Activated naive CD4-positive, alpha-beta T cell treated with anti-CD3 and anti-CD28 coated beads, Interleukin-2, amount 50 U/mL, for 72 hours (primary cell): ENCODE data around the gene DTHD1. TPM values are rescaled to one million over a fixed set of nuclear protein-coding genes. Genes with fewer than 3 reads are reported as not detected.

Source experiments
- ATAC-seq, 2 donors: fragments of 150-1000 bp; cut with Tn5 transposase; 2 replicates each; pipeline ENCODE4 v1.10.0; 2021; ENCODE audit warnings: mild to moderate bottlenecking in 2 of 2, moderate library complexity in 2 of 2
- DNase-seq, 2 donors: peaks; one replicate each; pipeline ENCODE4 v3.0.0; 2021 to 2022; ENCODE audit warnings: low spot score in 2 of 2
- H3K27ac Mint-ChIP-seq, 2 donors: one replicate each; pipeline ENCODE4 v1.8.0; 2022; ENCODE audit warnings: mild to moderate bottlenecking in 2 of 2, mixed read lengths in 2 of 2
- H3K36me3 Mint-ChIP-seq, 2 donors: one replicate each; pipeline ENCODE4 v1.8.0; 2022; ENCODE audit warnings: mixed read lengths in 2 of 2
- H3K9me3 Mint-ChIP-seq, 2 donors: one replicate each; pipeline ENCODE4 v1.8.0; 2022; ENCODE audit warnings: mixed read lengths in 2 of 2
- total RNA-seq, 2 donors: library from RNA; stranded (reverse); gene quantifications; one replicate each; pipeline ENCODE4 v1.2.3, GENCODE V29; 2022

Gene DTHD1
- total RNA-seq, 2 donors from 2014 or later = 0.20 to 3.6 TPM

DNA sequence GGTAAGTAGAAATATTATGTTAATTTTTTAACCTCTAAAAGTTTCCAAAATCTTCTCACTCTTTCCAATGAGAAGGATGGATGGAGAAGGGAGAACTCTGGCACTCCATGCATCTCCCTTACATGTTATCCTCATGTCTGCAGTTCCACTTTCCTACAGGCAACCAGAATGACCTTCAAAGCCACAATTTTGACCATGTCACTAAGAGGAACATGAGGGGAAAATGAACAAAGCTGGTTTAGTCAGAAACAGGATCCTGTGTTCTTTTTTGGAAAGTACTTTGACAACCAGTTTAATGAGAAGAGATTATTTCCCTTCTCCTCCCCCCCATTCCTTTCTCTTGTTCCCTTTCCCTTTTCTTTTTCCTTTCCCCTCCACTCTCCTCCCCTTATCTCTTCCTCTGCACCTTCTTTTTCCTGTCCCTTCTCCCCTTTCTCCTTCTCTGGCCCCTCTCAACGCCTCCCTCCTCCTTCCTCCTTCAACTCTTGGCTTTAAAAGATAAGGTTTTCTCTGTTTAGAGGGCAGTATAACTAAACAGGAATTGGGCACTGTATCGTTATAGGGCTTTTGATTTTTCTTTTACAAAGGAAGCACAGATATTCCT, 42.5 kb downstream of the DTHD1 start:
- DNase-seq (no peak), ATAC-seq (peak in 1 of 2 donors; percentile 11)
- Mint-ChIP-seq H3K36me3 (peaks cover 0 to 7% of the 10 kb centered on the region in 2 donors), H3K27ac (peak overlapping the region; percentile 88 to 98), H3K9me3 (peaks cover 0 to 14% of the 10 kb centered on the region in 2 donors)

- Mint-ChIP-seq H3K27ac (peak overlapping the region; percentile 88 to 98), H3K36me3 (peaks cover 0 to 8% of the 10 kb centered on the region in 2 donors), H3K9me3 (peaks cover 0 to 11% of the 10 kb centered on the region in 2 donors)
- no peak for DNase-seq
- peak in 1 of 2 donors; percentile 14 for ATAC-seq
Observed at GRCh38 chr4:36324808-36325207, 43.4 kb downstream of the DTHD1 start.

GRCh38 chr4:36325499-36325898, 44.1 kb downstream of the DTHD1 start:
- DNase-seq (no peak), ATAC-seq (peak in 1 of 2 donors; percentile 15)
- H3K9me3 Mint-ChIP-seq = peaks cover 0 to 11% of the 10 kb centered on the region in 2 donors
- peaks cover 0 to 8% of the 10 kb centered on the region in 2 donors for H3K36me3 Mint-ChIP-seq
- peak overlapping the region; percentile 88 to 98 for H3K27ac Mint-ChIP-seq

DNA sequence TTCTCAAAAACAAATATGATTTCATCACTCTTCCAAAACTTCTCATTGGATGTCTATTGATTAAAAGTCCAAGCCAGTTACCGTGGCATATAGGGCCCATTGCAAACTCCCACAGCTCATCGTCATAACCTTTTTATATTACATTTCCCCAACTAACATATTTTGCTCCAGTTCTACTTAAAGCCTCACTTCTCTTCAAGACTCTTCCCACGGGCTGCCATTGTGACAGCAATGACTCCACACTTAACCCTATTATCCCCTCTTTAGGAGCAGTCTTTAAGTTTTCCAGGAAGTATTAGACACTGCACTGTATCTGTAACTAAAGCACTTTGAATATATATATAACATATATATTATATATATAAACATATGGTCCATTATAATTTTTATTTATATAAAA, 44.5 kb downstream of the DTHD1 start:
- peaks cover 0 to 11% of the 10 kb centered on the region in 2 donors for H3K9me3 Mint-ChIP-seq

GRCh38 chr4:36326476-36327029, 45.1 kb downstream of the DTHD1 start:
- no peak for DNase-seq
- Mint-ChIP-seq H3K36me3 (peaks cover 0 to 8% of the 10 kb centered on the region in 2 donors), H3K27ac (peak overlapping the region; percentile 40 to 77), H3K9me3 (peaks cover 0 to 11% of the 10 kb centered on the region in 2 donors)
- ATAC-seq = peak in 1 of 2 donors; percentile 46

More for the DNA sequence above, 44.5 kb downstream of the DTHD1 start:
- Mint-ChIP-seq H3K27ac (peak overlapping the region; percentile 88 to 98), H3K36me3 (peaks cover 0 to 8% of the 10 kb centered on the region in 2 donors)
- DNase-seq (no peak), ATAC-seq (no peak)

- Mint-ChIP-seq H3K36me3 (peaks cover 0 to 8% of the 10 kb centered on the region in 2 donors), H3K27ac (peak overlapping the region; percentile 77 to 87), H3K9me3 (peaks cover 0 to 11% of the 10 kb centered on the region in 2 donors)
- DNase-seq (no peak), ATAC-seq (no peak)
Observed at GRCh38 chr4:36327400-36327799, 46.0 kb downstream of the DTHD1 start.

DNA sequence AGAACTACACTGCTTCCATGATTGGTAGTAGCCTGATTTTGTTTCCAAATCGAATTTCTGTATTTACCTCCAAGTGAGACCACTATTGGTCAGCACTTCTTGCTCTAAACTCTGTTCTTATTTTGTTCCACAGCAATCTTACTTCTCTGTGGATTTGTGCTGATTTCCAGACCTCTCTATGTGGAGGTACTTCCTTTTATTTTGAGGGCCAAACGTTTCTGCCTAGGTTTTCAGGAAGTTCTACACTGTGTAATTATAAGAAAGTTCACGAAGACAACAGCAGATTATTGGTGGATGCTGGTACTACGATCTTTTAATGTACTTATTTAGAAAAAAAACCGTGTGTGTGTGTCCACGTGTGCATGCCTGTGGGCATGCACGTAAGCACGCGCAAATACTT, 46.7 kb downstream of the DTHD1 start:
- H3K27ac Mint-ChIP-seq = no peak overlapping the region
- peaks cover 0 to 11% of the 10 kb centered on the region in 2 donors for H3K9me3 Mint-ChIP-seq

GRCh38 chr4:36329228-36329627, 47.8 kb downstream of the DTHD1 start:
- ATAC-seq = no peak
- DNase-seq = no peak
- Mint-ChIP-seq H3K9me3 (peaks cover 0 to 11% of the 10 kb centered on the region in 2 donors), H3K36me3 (peaks cover 0 to 8% of the 10 kb centered on the region in 2 donors), H3K27ac (no peak overlapping the region)

More for the DNA sequence above, 46.7 kb downstream of the DTHD1 start:
- DNase-seq (no peak), ATAC-seq (no peak)
- peaks cover 0 to 8% of the 10 kb centered on the region in 2 donors for H3K36me3 Mint-ChIP-seq

DNA sequence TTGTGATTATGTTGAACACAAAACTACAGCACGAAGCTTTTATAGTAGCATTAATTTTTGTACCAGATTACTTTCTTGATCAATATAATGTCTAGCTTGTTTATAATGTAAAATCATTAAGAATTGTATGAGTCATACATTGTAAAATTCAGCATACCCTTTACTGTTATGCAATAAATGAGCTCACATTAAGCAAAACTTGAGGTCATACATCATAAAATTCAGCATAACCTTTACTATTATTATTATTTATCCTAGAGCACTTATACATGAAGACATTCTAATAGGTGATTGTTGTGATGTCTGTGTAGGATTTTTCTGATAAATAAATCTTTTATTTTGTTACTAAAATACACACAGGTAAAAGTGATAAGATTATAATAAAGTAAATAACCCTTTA, 49.4 kb downstream of the DTHD1 start:
- H3K9me3 Mint-ChIP-seq = peaks cover 0 to 11% of the 10 kb centered on the region in 2 donors
- no peak overlapping the region for H3K27ac Mint-ChIP-seq
- DNase-seq = no peak
- peaks cover 0 to 8% of the 10 kb centered on the region in 2 donors for H3K36me3 Mint-ChIP-seq
- no peak for ATAC-seq

GRCh38 chr4:36332023-36332781, 50.8 kb downstream of the DTHD1 start:
- Mint-ChIP-seq H3K9me3 (peaks cover 0 to 16% of the 10 kb centered on the region in 2 donors), H3K36me3 (peaks cover 0 to 8% of the 10 kb centered on the region in 2 donors), H3K27ac (peak overlapping the region in 1 of 2 donors; percentile 90)
- peak; percentile 48 to 75 for ATAC-seq
- DNase-seq = no peak

DNA sequence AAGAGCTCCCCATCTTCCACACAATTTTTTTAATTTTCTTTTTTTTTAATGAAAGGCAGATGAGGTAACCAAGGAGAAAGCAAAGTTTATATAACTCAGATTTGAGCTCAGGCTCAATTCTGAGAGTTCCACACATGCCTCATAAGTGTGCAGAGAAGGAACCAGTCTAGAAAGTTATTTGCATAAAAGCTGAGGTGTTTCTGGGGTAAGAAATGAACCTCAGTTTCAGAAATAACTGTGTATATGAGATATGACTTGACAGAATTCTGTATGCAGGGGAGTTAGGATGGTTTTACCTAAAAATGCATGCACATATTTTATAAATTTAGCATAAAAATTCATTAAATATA, 51.3 kb downstream of the DTHD1 start:
- Mint-ChIP-seq H3K27ac (peak overlapping the region in 1 of 2 donors; percentile 90), H3K36me3 (peaks cover 0 to 8% of the 10 kb centered on the region in 2 donors), H3K9me3 (peaks cover 0 to 16% of the 10 kb centered on the region in 2 donors)
- ATAC-seq = peak; percentile 66 to 92
- no peak for DNase-seq

- Mint-ChIP-seq H3K27ac (no peak overlapping the region), H3K9me3 (peaks cover 0 to 10% of the 10 kb centered on the region in 2 donors), H3K36me3 (peaks cover 0 to 8% of the 10 kb centered on the region in 2 donors)
- ATAC-seq = no peak
- DNase-seq = no peak
Observed at GRCh38 chr4:36333303-36333877, 52.0 kb downstream of the DTHD1 start.

DNA sequence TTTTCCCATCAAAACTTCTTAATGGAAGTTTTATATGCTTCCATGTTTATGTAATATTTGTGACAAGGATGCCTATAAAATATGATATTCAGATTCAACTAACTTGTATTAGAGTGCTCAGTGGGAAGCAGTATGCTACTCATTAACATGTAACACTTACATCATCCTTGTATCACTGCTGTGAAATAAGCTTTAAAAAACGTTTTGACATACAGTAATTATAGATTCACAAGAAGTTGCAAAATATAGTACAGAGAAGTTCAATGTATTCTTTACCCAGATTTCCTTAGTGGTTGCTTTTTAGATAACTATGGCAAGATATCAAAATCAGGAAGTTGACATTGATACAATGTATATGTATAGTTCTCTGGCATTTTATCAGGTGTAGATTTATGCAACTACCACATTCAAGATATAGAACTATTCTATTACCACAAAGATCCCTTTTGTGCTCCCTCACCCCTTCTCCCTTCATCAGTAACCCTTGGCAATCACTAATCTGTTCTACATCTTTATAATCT, 56.3 kb downstream of the DTHD1 start:
- Mint-ChIP-seq H3K36me3 (no peaks in the 10 kb centered on the region), H3K27ac (no peak overlapping the region), H3K9me3 (peaks cover 0 to 5% of the 10 kb centered on the region in 2 donors)
- DNase-seq (no peak), ATAC-seq (no peak)

GRCh38 chr4:36338973-36339372, 57.6 kb downstream of the DTHD1 start:
- H3K27ac Mint-ChIP-seq = no peak overlapping the region

GRCh38 chr4:36341936-36342335, 60.5 kb downstream of the DTHD1 start:
- H3K27ac Mint-ChIP-seq = no peak overlapping the region
- DNase-seq (no peak), ATAC-seq (no peak)
- no peaks in the 10 kb centered on the region for H3K36me3 Mint-ChIP-seq
- peaks cover 0 to under 1% of the 10 kb centered on the region in 2 donors for H3K9me3 Mint-ChIP-seq

More at GRCh38 chr4:36338973-36339372, 57.6 kb downstream of the DTHD1 start:
- peaks cover 0 to 5% of the 10 kb centered on the region in 2 donors for H3K9me3 Mint-ChIP-seq
- no peak for DNase-seq
- H3K36me3 Mint-ChIP-seq = no peaks in the 10 kb centered on the region
- no peak for ATAC-seq

DNA sequence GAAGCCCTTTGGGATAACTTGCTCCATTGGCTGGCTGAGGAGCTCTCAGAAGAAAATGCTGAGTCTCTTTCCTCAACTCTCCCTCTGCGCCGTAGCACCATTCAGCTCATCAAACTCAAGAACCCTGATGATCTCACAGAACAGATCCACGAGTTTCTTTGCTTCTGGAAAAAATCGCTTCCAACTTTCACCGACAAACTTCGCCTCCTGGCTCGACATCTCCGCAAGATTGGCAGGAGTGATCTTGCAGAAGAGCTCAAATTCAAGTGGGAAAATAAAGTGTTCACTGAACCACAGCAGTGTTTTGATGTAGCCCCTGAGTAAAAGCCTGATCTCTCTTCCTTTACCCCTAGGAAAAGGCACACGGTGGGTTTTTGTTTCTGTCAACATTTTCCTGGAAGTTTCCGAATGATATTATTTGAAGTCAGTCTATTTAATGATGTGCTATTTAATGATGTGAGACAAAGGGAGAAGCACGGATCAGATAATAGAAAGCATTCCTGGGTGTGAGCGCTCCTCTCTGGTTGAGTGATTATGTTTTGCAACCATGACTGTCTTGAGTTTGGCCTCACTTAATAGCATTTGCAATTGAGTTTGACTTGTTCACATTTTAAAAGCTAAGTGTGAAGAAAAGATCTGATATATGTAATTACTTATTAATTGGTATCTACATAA, 62.2 kb downstream of the DTHD1 start:
- Mint-ChIP-seq H3K27ac (no peak overlapping the region), H3K36me3 (no peaks in the 10 kb centered on the region), H3K9me3 (no peaks in the 10 kb centered on the region)
- DNase-seq (no peak), ATAC-seq (no peak)
